Uterus (tissue), 4 donors: ENCODE measurements around the gene FRS3. TPM values are rescaled to one million over a fixed set of nuclear protein-coding genes. Genes with fewer than 3 reads are reported as not detected.

Experiments
- DNase-seq, 2 donors: peaks; one replicate each; pipeline ENCODE4 v3.0.0-alpha.2; 2019 to 2020
- H3K27ac ChIP-seq, 2 donors: fragments of 200-600 bp; sonication (generic); 1 replicate in 1 of 2; 2 replicates in 1 of 2; pipeline ENCODE4 v1.5.1; 2016 to 2018
- H3K27me3 ChIP-seq, 2 donors: fragments of 200-600 bp; sonication (generic); one replicate each; pipeline ENCODE4 v1.5.1; 2018 to 2019; ENCODE audit warnings: control low read depth in 1 of 2
- H3K36me3 ChIP-seq, 2 donors: fragments of 200-600 bp; sonication (generic); one replicate each; pipeline ENCODE4 v1.5.1; 2019; ENCODE audit warnings: control low read depth in 1 of 2
- H3K4me1 ChIP-seq, 2 donors: fragments of 200-600 bp; sonication (generic); one replicate each; pipeline ENCODE4 v1.5.1; 2018 to 2019; ENCODE audit warnings: control low read depth in 1 of 2
- H3K4me3 ChIP-seq, 2 donors: fragments of 200-600 bp; sonication (generic); 1 replicate in 1 of 2; 2 replicates in 1 of 2; pipeline ENCODE4 v1.5.1; 2018 to 2019; ENCODE audit warnings: mild to moderate bottlenecking in 1 of 2
- H3K9me3 ChIP-seq, 2 donors: fragments of 200-600 bp; sonication (generic); one replicate each; pipeline ENCODE4 v1.5.1; 2019; ENCODE audit warnings: control low read depth in 1 of 2
- POLR2A ChIP-seq, 2 donors: fragments of 450-650 bp; IDR thresholded peaks; one replicate each; pipeline ENCODE4 v1.6.1; 2016; ENCODE audit warnings: antibody characterized with exemption in 2 of 2, mild to moderate bottlenecking in 1 of 2, moderate library complexity in 1 of 2
- intact Hi-C: fragments of 100-400 bp; cut with DNase I; formaldehyde crosslinking; loops from one replicate; pipeline ENCODE4 v1.15.1; 2023; ENCODE audit warnings: low total_unique reads
- total RNA-seq, 4 donors: library from RNA; depleted of rRNA in 3 of 4; stranded (reverse); fragments of >200 nt in 3 of 4; gene quantifications; one replicate each; pipeline versions ENCODE4 v1.1.0 to v1.2.4, GENCODE V29; 2014 to 2023
- TF ChIP-seq, protein P1 (sequence below), 4 experiments: fragments of 200-600 bp in 2 of 4; fragments of 450-650 bp in 2 of 4; sonication (generic) in 2 of 4; IDR thresholded peaks; one replicate each; pipeline ENCODE4 v1.5.1; 2016 to 2019; ENCODE audit warnings: antibody characterized with exemption in 4 of 4, mild to moderate bottlenecking in 2 of 4, moderate library complexity in 1 of 4
- donor health status: DM: yes; HTN: yes; CAD: no.

FRS3 gene, protein sequence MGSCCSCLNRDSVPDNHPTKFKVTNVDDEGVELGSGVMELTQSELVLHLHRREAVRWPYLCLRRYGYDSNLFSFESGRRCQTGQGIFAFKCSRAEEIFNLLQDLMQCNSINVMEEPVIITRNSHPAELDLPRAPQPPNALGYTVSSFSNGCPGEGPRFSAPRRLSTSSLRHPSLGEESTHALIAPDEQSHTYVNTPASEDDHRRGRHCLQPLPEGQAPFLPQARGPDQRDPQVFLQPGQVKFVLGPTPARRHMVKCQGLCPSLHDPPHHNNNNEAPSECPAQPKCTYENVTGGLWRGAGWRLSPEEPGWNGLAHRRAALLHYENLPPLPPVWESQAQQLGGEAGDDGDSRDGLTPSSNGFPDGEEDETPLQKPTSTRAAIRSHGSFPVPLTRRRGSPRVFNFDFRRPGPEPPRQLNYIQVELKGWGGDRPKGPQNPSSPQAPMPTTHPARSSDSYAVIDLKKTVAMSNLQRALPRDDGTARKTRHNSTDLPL
- total RNA-seq, result 1 to 10 TPM in 3 of 4 donors, under 1 TPM in 1; 0.26 to 8.9 (median 2.2) TPM

DNA sequence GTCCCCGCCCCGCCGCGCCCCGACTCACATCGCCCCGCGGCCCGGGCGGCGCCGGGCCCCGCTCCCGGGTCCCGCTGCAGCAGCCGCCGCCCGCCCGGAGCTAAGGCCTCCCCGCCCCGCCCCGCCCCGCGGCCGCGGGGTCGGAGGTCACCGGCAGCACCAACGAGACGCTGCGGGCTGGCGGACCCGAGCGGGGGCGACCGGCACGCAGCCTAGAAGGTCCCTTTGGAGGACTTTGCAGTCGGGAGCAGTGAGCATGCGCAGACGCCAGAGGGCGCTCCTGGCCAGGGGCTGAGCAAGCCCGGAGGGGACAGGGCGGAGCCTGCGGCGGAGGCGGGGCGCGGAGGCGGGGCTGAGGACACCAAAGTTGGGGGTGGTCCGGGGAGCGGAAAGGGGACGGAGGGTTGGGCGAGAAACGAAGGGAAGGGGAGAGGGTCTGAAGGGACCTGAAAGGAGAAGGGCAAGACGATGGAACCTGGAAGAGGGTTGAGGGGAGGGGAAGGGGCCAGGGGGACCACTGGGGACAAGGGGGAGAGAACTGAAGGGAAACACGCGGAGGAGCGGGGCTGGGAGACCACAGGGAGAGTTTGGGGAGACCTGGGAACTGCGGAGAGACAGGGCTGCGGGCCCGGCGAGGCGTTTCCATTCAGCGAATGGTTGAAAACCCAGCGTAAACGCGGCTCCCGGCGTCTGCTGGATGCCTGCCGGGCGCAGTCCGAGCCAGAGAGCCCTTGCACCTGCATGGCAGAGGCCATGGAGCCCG, at the start of gene FRS3:
Gene FRS3 (minus strand): TSS at position 113 of the 763 bp plus-strand sequence. CDS start 2,913 bp downstream, outside the sequence.
- DNase-seq, result peak; percentile 98 to 99
- Histone ChIP-seq H3K27me3 (no peaks in the 10 kb centered on the region), H3K4me3 (peak within 1 kb of the TSS; percentile 61 to 62), H3K36me3 (no peaks in the 10 kb centered on the region), H3K9me3 (no peaks in the 10 kb centered on the region), H3K27ac (peak within 1 kb of the TSS; percentile 90 to 91), H3K4me1 (peaks cover 0 to 12% of the 10 kb centered on the region in 2 donors)
- intact Hi-C loops, result loop anchor here (10.0 kb wide), 1 partner anchor 145 kb away; the partner anchor contains the start of genes BYSL and MED20
- peak; percentile 20 to 46 for TF ChIP-seq POLR2A (IDR thresholded peaks at IDR 0.05)
- TF ChIP-seq, protein P1, sequence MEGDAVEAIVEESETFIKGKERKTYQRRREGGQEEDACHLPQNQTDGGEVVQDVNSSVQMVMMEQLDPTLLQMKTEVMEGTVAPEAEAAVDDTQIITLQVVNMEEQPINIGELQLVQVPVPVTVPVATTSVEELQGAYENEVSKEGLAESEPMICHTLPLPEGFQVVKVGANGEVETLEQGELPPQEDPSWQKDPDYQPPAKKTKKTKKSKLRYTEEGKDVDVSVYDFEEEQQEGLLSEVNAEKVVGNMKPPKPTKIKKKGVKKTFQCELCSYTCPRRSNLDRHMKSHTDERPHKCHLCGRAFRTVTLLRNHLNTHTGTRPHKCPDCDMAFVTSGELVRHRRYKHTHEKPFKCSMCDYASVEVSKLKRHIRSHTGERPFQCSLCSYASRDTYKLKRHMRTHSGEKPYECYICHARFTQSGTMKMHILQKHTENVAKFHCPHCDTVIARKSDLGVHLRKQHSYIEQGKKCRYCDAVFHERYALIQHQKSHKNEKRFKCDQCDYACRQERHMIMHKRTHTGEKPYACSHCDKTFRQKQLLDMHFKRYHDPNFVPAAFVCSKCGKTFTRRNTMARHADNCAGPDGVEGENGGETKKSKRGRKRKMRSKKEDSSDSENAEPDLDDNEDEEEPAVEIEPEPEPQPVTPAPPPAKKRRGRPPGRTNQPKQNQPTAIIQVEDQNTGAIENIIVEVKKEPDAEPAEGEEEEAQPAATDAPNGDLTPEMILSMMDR (IDR thresholded peaks at IDR 0.05), result peak; percentile 89 to 100 (median 95)

DNA sequence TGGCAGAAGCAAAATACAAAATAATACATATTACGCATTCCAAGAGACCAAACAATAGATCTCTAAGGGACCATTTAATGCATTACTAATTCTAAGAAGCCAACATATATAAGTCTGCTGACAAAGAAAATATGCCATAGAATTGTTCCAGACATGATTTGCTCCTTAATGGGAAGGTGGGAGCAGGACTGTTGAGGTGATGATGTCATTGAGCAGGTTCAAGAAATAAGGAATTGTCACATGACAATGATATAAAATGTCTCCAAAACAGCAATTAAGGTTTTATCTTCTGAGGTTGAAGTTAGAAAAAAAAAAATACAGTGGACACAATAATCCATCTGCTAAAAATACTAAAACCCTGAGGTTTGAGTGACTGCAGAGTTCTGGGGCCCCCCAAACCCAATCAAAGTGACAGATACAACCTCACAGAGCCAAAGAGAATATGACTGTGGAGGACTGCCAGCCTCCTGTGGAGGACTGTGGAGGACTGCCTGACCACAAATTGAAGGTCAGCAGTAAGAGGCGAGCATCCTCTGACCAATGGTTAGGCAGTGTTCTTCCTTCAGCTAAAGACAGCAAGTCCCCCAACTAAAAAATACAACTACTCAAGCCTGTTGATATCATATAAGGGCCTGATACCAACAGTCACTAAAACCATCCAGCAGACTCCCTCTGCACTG, 46.8 kb upstream of the FRS3 start:
- Histone ChIP-seq H3K36me3 (no peaks in the 10 kb centered on the region), H3K4me3 (no peak overlapping the region), H3K4me1 (no peaks in the 10 kb centered on the region), H3K27me3 (no peaks in the 10 kb centered on the region), H3K27ac (no peak overlapping the region), H3K9me3 (no peaks in the 10 kb centered on the region)
- intact Hi-C loops, result no loop called here
- no peak for DNase-seq
- TF ChIP-seq POLR2A (IDR thresholded peaks at IDR 0.05), result no peak
- TF ChIP-seq, protein P1 (IDR thresholded peaks at IDR 0.05), result no peak

DNA sequence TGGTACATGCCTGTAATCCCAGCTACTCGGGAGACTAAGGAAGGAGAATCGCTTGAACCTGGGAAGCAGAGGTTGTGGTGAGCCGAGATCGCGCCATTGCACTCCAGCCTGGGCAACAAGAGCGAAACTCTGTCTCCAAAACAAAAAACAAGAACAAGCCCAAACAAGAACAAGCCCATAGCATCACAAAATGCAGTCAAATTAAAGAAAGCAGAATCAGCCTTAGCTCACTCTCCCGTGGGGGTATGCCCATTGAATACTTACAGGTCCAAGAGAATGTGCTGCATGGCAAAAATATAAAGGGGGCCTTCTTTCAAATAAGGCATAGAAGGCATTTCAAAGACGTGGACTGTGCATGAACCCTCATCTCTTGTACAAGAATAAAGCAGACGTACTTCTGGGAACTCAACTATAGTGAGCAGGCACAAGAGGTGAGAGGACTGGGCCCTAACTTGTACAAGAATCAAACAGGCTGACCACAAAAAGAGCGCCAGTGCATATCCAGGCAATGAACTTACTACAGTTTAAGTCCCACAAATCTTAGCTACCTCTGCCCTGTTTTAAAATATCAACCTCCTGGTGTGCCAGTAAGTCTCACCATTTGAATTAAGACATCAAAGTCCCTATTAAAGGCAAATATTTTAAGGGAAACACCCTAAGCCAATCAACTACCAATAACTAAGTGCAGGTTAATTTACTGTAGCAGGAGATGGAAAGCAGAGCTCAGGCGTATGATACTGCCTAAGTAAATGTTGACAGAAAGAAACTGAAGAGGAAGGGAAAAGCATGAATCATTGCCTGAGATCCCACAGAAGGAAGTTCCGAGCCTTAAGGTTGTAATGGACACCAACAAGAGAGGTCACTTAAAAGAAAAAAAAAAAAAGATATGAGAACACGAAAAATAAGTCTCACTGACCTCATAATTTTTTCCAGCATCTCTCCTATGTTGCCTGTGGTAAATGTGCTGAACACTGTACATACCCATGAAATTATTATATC, 45.2 kb upstream of the FRS3 start:
- no peaks in the 10 kb centered on the region for H3K4me1 ChIP-seq
- TF ChIP-seq, protein P1 (IDR thresholded peaks at IDR 0.05), result no peak
- TF ChIP-seq POLR2A (IDR thresholded peaks at IDR 0.05), result no peak
- H3K36me3 ChIP-seq, result no peaks in the 10 kb centered on the region
- intact Hi-C loops, result no loop called here
- H3K4me3 ChIP-seq, result no peak overlapping the region
- H3K9me3 ChIP-seq, result no peaks in the 10 kb centered on the region
- no peaks in the 10 kb centered on the region for H3K27me3 ChIP-seq
- H3K27ac ChIP-seq, result no peak overlapping the region
- no peak for DNase-seq

DNA sequence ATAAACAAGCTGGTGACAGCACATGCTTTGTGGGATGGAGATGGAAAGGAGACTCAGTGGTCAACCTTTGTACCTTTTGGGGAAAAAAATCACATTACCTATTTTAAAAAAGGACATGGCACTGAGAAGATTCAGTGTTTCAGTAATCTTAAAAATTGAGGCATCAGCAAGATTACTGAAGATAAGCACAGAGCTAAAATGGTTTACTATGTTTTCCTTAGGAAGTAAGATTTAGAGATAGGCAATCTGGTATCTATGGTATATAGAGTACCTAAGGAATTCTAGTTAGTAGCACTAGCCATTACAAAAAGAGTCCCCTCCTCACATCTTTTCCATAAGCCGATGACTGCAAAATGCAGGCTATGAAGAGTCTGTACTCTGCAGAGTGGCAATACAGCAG, 43.5 kb upstream of the FRS3 start:
- TF ChIP-seq, protein P1 (IDR thresholded peaks at IDR 0.05), result no peak
- TF ChIP-seq POLR2A (IDR thresholded peaks at IDR 0.05), result no peak

More for the DNA sequence above, 43.5 kb upstream of the FRS3 start:
- Histone ChIP-seq H3K27me3 (no peaks in the 10 kb centered on the region), H3K4me1 (no peaks in the 10 kb centered on the region), H3K27ac (no peak overlapping the region), H3K36me3 (no peaks in the 10 kb centered on the region), H3K9me3 (no peaks in the 10 kb centered on the region), H3K4me3 (no peak overlapping the region)
- DNase-seq, result no peak
- intact Hi-C loops, result no loop called here
